K562 (cell line): ENCODE results near the gene CSK. TPM values are rescaled to one million over a fixed set of nuclear protein-coding genes. Genes with fewer than 3 reads are reported as not detected.
A peak's percentile ranks its signal among the peaks of the same experiment; 100 is the strongest.

Source experiments
- CREBBP ChIP-seq: IDR thresholded peaks from one replicate; pipeline ENCODE4 v1.6.1; 2012; ENCODE audit warnings: low read depth, mild to moderate bottlenecking, control low read depth, inconsistent platforms, low read length
- CXXC5 ChIP-seq: fragments of 250-450 bp; sonication (Bioruptor Pico); IDR thresholded peaks from 2 replicates; pipeline ENCODE4 v1.8.0; 2022; ENCODE audit warnings: inconsistent platforms, mild to moderate bottlenecking, moderate library complexity
- E2F3 ChIP-seq: fragments of 250-450 bp; sonication (Bioruptor Pico); IDR thresholded peaks from 2 replicates; pipeline ENCODE4 v1.4.0; 2020; ENCODE audit warnings: mild to moderate bottlenecking
- MEF2A ChIP-seq: IDR thresholded peaks from 2 replicates; pipeline ENCODE4 v1.6.1; 2011; ENCODE audit warnings: low read depth, mild to moderate bottlenecking, low read length, moderate library complexity; ENCODE audit not compliant: control insufficient read depth
- MTA1 ChIP-seq: fragments of 450-650 bp; IDR thresholded peaks from 2 replicates; pipeline ENCODE4 v1.6.1; 2017; ENCODE audit warnings: borderline replicate concordance
- NEUROD1 ChIP-seq: fragments of 150-350 bp; IDR thresholded peaks from 2 replicates; pipeline ENCODE4 v1.6.1; 2014; ENCODE audit warnings: borderline replicate concordance, low read length, low read depth; ENCODE audit not compliant: partially characterized antibody
- RB1 ChIP-seq: fragments of 450-650 bp; IDR thresholded peaks from 2 replicates; pipeline ENCODE4 v1.6.1; 2017; ENCODE audit warnings: low read depth, mild to moderate bottlenecking
- SP1 ChIP-seq: sonication (generic); formaldehyde crosslinking; IDR thresholded peaks from 2 replicates; pipeline ENCODE4 v1.8.1; 2022; ENCODE audit warnings: mild to moderate bottlenecking, missing genetic modification reagents
- ZNF134 ChIP-seq: fragments of 250-450 bp; sonication (Bioruptor Pico); conservative IDR thresholded peaks from 2 replicates; pipeline ENCODE4 v1.4.0; 2020
- polyA plus RNA-seq, 8 experiments: library from polyadenylated mRNA; depleted of rRNA in 4 of 8; stranded (reverse) in 5 of 8; unstranded in 3 of 8; fragments of >200 nt; fragmentation: Nextera tagmentation in 2 of 8; fragmentation: Illumina TruSeq in 1 of 8; extraction: Ambion mirVana in 2 of 8; extraction: Trizol in 1 of 8; gene quantifications; 2 replicates each; pipeline versions ENCODE4 v1.2.1 to v1.2.3, GENCODE V29; 2011 to 2014; ENCODE audit warnings: inconsistent platforms in 1 of 8, missing spikeins in 1 of 8
- total RNA-seq, 7 experiments: library from RNA; depleted of rRNA in 6 of 7; stranded (reverse); fragments of >200 nt in 6 of 7; fragmentation: Illumina TruSeq in 2 of 7; extraction: Trizol in 2 of 7; gene quantifications; 2 replicates each; pipeline versions ENCODE4 v1.2.1 to v1.2.3, GENCODE V29; 2011 to 2021; ENCODE audit warnings: low replicate concordance in 1 of 7
- TF ChIP-seq, protein P1 (sequence below), 2 experiments: IDR thresholded peaks; 2 replicates each; pipeline ENCODE4 v1.6.1; 2012; ENCODE audit warnings: improper control_type of control experiment in 2 of 2, low read depth in 2 of 2, low read length in 2 of 2, borderline replicate concordance in 1 of 2
- TF ChIP-seq, protein P2 (sequence below): sonication (generic); formaldehyde crosslinking; IDR thresholded peaks from 2 replicates; pipeline ENCODE4 v1.8.1; 2023; ENCODE audit warnings: mild to moderate bottlenecking, missing genetic modification reagents
- TF ChIP-seq, protein P3 (sequence below): fragments of 450-650 bp; IDR thresholded peaks from 2 replicates; pipeline ENCODE4 v1.6.1; 2016; ENCODE audit warnings: mild to moderate bottlenecking, moderate library complexity

Gene CSK
- total and polyA plus RNA-seq, 9 of the 15 experiments (the other 6 are each of a cell fraction or from before 2014, with no cell fraction given), result 1.5 to 112 (median 22.5) TPM

DNA sequence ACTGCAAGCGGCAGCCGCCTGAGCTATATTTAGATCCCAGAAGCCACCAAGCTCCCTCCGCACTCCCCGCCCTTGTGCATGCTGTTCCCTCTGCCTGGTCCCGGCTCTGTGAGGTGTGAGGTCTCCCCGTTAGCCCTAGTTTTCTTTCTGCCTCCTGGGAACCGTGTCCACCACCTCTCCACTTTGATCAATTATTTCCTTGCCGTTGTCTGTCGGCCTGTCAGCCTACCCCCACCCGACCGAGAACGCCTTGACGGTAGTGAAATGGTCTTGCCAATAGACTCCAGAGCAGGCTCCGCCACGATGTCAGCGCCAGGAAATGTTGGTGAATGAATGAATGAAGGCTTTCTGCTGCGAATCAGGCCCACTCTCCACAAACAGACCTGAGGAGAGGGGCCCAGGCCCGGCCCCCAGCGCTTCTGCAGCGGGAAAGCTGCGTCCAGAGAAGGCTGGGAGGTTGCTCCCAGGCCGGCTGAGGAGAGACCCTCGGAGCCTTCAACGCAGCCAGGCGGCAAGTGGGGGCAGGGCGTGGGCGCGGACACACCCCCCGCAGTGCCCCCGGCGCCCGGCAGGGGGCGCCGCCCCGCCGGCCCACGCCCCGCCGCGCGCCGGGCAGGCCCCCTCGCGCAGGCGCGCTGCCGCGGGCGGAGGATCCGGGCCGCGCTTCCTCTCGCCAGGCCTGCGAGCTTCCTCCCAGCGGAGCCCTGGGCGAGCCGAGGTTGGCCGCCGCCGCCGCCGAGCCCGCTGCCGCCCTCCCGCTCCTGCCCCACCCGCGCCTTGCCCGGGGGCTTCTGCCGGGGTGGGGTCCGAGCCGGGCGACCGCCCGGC, at the start of gene CSK (continued):
- TF ChIP-seq SP1 (CRISPR knock-in tag) (peak; percentile 33; the same call in 1 of the 2 replicates), E2F3 (CRISPR knock-in tag) (no peak), RB1 (peak; percentile 80), CREBBP (no peak), ZNF134 (CRISPR knock-in tag) (no peak), MTA1 (no peak), MEF2A (peak; percentile 70; the same call in 1 of the 2 replicates), NEUROD1 (peak; percentile 16), CXXC5 (CRISPR knock-in tag) (peak; percentile 83)
- TF ChIP-seq, protein P1, sequence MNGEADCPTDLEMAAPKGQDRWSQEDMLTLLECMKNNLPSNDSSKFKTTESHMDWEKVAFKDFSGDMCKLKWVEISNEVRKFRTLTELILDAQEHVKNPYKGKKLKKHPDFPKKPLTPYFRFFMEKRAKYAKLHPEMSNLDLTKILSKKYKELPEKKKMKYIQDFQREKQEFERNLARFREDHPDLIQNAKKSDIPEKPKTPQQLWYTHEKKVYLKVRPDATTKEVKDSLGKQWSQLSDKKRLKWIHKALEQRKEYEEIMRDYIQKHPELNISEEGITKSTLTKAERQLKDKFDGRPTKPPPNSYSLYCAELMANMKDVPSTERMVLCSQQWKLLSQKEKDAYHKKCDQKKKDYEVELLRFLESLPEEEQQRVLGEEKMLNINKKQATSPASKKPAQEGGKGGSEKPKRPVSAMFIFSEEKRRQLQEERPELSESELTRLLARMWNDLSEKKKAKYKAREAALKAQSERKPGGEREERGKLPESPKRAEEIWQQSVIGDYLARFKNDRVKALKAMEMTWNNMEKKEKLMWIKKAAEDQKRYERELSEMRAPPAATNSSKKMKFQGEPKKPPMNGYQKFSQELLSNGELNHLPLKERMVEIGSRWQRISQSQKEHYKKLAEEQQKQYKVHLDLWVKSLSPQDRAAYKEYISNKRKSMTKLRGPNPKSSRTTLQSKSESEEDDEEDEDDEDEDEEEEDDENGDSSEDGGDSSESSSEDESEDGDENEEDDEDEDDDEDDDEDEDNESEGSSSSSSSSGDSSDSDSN (IDR thresholded peaks at IDR 0.05; ENCODE audit: borderline replicate concordance in 1 of 2, low read depth in 2 of 2, low read length in 2 of 2), result 0 out of 4 replicates have a peak, but pooled peaks of 1 of the 2 experiments have one; percentile 29
- TF ChIP-seq, protein P2, sequence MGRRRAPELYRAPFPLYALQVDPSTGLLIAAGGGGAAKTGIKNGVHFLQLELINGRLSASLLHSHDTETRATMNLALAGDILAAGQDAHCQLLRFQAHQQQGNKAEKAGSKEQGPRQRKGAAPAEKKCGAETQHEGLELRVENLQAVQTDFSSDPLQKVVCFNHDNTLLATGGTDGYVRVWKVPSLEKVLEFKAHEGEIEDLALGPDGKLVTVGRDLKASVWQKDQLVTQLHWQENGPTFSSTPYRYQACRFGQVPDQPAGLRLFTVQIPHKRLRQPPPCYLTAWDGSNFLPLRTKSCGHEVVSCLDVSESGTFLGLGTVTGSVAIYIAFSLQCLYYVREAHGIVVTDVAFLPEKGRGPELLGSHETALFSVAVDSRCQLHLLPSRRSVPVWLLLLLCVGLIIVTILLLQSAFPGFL, result peak; percentile 32; the same call in 1 of the 2 replicates
- TF ChIP-seq, protein P3, sequence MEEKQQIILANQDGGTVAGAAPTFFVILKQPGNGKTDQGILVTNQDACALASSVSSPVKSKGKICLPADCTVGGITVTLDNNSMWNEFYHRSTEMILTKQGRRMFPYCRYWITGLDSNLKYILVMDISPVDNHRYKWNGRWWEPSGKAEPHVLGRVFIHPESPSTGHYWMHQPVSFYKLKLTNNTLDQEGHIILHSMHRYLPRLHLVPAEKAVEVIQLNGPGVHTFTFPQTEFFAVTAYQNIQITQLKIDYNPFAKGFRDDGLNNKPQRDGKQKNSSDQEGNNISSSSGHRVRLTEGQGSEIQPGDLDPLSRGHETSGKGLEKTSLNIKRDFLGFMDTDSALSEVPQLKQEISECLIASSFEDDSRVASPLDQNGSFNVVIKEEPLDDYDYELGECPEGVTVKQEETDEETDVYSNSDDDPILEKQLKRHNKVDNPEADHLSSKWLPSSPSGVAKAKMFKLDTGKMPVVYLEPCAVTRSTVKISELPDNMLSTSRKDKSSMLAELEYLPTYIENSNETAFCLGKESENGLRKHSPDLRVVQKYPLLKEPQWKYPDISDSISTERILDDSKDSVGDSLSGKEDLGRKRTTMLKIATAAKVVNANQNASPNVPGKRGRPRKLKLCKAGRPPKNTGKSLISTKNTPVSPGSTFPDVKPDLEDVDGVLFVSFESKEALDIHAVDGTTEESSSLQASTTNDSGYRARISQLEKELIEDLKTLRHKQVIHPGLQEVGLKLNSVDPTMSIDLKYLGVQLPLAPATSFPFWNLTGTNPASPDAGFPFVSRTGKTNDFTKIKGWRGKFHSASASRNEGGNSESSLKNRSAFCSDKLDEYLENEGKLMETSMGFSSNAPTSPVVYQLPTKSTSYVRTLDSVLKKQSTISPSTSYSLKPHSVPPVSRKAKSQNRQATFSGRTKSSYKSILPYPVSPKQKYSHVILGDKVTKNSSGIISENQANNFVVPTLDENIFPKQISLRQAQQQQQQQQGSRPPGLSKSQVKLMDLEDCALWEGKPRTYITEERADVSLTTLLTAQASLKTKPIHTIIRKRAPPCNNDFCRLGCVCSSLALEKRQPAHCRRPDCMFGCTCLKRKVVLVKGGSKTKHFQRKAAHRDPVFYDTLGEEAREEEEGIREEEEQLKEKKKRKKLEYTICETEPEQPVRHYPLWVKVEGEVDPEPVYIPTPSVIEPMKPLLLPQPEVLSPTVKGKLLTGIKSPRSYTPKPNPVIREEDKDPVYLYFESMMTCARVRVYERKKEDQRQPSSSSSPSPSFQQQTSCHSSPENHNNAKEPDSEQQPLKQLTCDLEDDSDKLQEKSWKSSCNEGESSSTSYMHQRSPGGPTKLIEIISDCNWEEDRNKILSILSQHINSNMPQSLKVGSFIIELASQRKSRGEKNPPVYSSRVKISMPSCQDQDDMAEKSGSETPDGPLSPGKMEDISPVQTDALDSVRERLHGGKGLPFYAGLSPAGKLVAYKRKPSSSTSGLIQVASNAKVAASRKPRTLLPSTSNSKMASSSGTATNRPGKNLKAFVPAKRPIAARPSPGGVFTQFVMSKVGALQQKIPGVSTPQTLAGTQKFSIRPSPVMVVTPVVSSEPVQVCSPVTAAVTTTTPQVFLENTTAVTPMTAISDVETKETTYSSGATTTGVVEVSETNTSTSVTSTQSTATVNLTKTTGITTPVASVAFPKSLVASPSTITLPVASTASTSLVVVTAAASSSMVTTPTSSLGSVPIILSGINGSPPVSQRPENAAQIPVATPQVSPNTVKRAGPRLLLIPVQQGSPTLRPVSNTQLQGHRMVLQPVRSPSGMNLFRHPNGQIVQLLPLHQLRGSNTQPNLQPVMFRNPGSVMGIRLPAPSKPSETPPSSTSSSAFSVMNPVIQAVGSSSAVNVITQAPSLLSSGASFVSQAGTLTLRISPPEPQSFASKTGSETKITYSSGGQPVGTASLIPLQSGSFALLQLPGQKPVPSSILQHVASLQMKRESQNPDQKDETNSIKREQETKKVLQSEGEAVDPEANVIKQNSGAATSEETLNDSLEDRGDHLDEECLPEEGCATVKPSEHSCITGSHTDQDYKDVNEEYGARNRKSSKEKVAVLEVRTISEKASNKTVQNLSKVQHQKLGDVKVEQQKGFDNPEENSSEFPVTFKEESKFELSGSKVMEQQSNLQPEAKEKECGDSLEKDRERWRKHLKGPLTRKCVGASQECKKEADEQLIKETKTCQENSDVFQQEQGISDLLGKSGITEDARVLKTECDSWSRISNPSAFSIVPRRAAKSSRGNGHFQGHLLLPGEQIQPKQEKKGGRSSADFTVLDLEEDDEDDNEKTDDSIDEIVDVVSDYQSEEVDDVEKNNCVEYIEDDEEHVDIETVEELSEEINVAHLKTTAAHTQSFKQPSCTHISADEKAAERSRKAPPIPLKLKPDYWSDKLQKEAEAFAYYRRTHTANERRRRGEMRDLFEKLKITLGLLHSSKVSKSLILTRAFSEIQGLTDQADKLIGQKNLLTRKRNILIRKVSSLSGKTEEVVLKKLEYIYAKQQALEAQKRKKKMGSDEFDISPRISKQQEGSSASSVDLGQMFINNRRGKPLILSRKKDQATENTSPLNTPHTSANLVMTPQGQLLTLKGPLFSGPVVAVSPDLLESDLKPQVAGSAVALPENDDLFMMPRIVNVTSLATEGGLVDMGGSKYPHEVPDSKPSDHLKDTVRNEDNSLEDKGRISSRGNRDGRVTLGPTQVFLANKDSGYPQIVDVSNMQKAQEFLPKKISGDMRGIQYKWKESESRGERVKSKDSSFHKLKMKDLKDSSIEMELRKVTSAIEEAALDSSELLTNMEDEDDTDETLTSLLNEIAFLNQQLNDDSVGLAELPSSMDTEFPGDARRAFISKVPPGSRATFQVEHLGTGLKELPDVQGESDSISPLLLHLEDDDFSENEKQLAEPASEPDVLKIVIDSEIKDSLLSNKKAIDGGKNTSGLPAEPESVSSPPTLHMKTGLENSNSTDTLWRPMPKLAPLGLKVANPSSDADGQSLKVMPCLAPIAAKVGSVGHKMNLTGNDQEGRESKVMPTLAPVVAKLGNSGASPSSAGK, result peak; percentile 29
